K562 (cell line): Measurements from ENCODE around the gene EXOC4. TPM values are rescaled to one million over a fixed set of nuclear protein-coding genes. Genes with fewer than 3 reads are reported as not detected.

ENCODE experiments used
- ATAC-seq: fragments of 200-7000 bp; cut with Tn5 transposase; 3 replicates; pipeline ENCODE4 v1.9.1; 2020; ENCODE audit warnings: moderate library complexity
- BruUV-seq: library from RNA; stranded (reverse); fragments of 400-500 nt; replicated peaks from 2 replicates; lab custom pipeline; 2021; lab: Mats Ljungman, UMichigan
- CTCF ChIA-PET: fragments of 300-600 bp; formaldehyde crosslinking; extraction: SDS; loops from one replicate; lab custom pipeline; 2021; ENCODE audit warnings: low intra/inter-chr PET ratio; lab: Yijun Ruan, JAX
- POLR2A ChIA-PET: fragments of 300-600, 350-650 bp; sonication (Branson Sonifier 250); formaldehyde crosslinking; extraction: SDS; loops from one replicate; lab custom pipeline; 2021; ENCODE audit warnings: antibody characterized with exemption, inconsistent platforms; lab: Yijun Ruan, JAX
- DNase-seq, 4 experiments: peaks; one replicate each; pipeline versions ENCODE4 v3.0.0 to v3.0.0-alpha.2; 2011 to 2018; ENCODE audit warnings: low spot score in 3 of 4, mixed read lengths in 3 of 4; ENCODE audit errors: extremely low read depth in 1 of 4
- FAIRE-seq: peaks from 2 replicates; lab custom pipeline; 2011; peaks lifted over from hg19 to GRCh38; lab: Jason Lieb, UNC
- H2AFZ ChIP-seq: 2 replicates; pipeline ENCODE4 v1.6.0; 2011; ENCODE audit warnings: low read depth, low read length, control low read depth, inconsistent platforms
- H3K27ac ChIP-seq: fragments of 200-600 bp; 3 replicates; pipeline ENCODE4 v1.8.0; 2011; ENCODE audit warnings: low read depth, mild to moderate bottlenecking, control low read depth, inconsistent platforms, low read length, moderate library complexity, mixed read lengths; ENCODE audit errors: extremely low read depth
- H3K27me3 ChIP-seq, 2 experiments: fragments of 300-600 bp in 1 of 2; 2 replicates in 1 of 2; 3 replicates in 1 of 2; pipeline versions ENCODE4 v1.6.0 to v1.8.0; 2011; ENCODE audit warnings: inconsistent platforms in 2 of 2, low read length in 2 of 2, mild to moderate bottlenecking in 1 of 2, mixed read lengths in 1 of 2, moderate library complexity in 1 of 2; ENCODE audit not compliant: control insufficient read depth in 2 of 2, insufficient read depth in 2 of 2
- H3K36me3 ChIP-seq: fragments of 300-600 bp; 3 replicates; pipeline ENCODE4 v1.8.0; 2011; ENCODE audit warnings: mild to moderate bottlenecking, low read length, inconsistent platforms; ENCODE audit not compliant: control insufficient read depth, insufficient read depth
- H3K4me1 ChIP-seq, 2 experiments: fragments of 200-600 bp in 1 of 2; replicated peaks in 1 of 2; 2 replicates in 1 of 2; 3 replicates in 1 of 2; pipeline versions ENCODE4 v1.5.1 to v1.8.0; 2011; ENCODE audit warnings: inconsistent platforms in 2 of 2, low read length in 2 of 2, mild to moderate bottlenecking in 1 of 2, mixed read lengths in 1 of 2, moderate library complexity in 1 of 2; ENCODE audit not compliant: control insufficient read depth in 2 of 2, insufficient read depth in 2 of 2
- H3K4me2 ChIP-seq: 2 replicates; pipeline ENCODE4 v1.6.1; 2011; ENCODE audit warnings: low read length, control low read depth, inconsistent platforms, mixed read lengths; ENCODE audit not compliant: insufficient read depth
- H3K4me3 ChIP-seq: fragments of 200-600 bp; sonication (generic), shearing (Covaris generic); 2 replicates; pipeline ENCODE4 v1.5.1; 2016; ENCODE audit warnings: control low read depth, inconsistent platforms
- H3K79me2 ChIP-seq: fragments of 200-600 bp; 3 replicates; pipeline ENCODE4 v1.8.0; 2011; ENCODE audit warnings: low read length, inconsistent platforms; ENCODE audit not compliant: control insufficient read depth, insufficient read depth
- H3K9ac ChIP-seq, 2 experiments: 2 replicates each; pipeline versions ENCODE4 v1.6.0 to v1.6.1; 2011; ENCODE audit warnings: low read depth in 2 of 2, low read length in 2 of 2, control low read depth in 1 of 2, inconsistent platforms in 1 of 2, mild to moderate bottlenecking in 1 of 2, mixed read lengths in 1 of 2; ENCODE audit not compliant: insufficient read depth in 1 of 2
- H3K9me1 ChIP-seq: one replicate; pipeline ENCODE4 v1.6.0; 2011; ENCODE audit warnings: inconsistent platforms, mild to moderate bottlenecking, low read length, moderate library complexity; ENCODE audit not compliant: control insufficient read depth, insufficient read depth
- H3K9me3 ChIP-seq: replicated peaks from 2 replicates; pipeline ENCODE4 v1.5.1; 2011; ENCODE audit warnings: low read depth, low read length, inconsistent platforms; ENCODE audit not compliant: control insufficient read depth, insufficient read depth
- H4K20me1 ChIP-seq: replicated peaks from 2 replicates; pipeline ENCODE4 v1.6.1; 2011; ENCODE audit warnings: low read length, inconsistent platforms, mixed read lengths; ENCODE audit not compliant: control insufficient read depth, insufficient read depth
- CC2D1A ChIP-seq: fragments of 450-650 bp; IDR thresholded peaks from 2 replicates; pipeline ENCODE4 v1.6.1; 2017; ENCODE audit warnings: mild to moderate bottlenecking
- DNMT1 ChIP-seq: fragments of 450-650 bp; IDR thresholded peaks from 2 replicates; pipeline ENCODE4 v1.6.1; 2016; ENCODE audit warnings: antibody characterized with exemption, mild to moderate bottlenecking
- FOXA3 ChIP-seq, 2 experiments: fragments of 450-650 bp in 1 of 2; sonication (generic) in 1 of 2; formaldehyde crosslinking; IDR thresholded peaks in 1 of 2; conservative IDR thresholded peaks in 1 of 2; 2 replicates each; pipeline versions ENCODE4 v1.4.0 to v1.8.0; 2020 to 2022; ENCODE audit warnings: mild to moderate bottlenecking in 2 of 2, missing genetic modification reagents in 1 of 2
- HDAC3 ChIP-seq: fragments of 450-650 bp; IDR thresholded peaks from 2 replicates; pipeline ENCODE4 v1.6.1; 2018; ENCODE audit warnings: borderline replicate concordance, mild to moderate bottlenecking, moderate library complexity; ENCODE audit not compliant: partially characterized antibody
- HNRNPK ChIP-seq: fragments of 200-400 bp; formaldehyde crosslinking; IDR thresholded peaks from one replicate; pipeline ENCODE4 v1.6.1; 2018; ENCODE audit warnings: mild to moderate bottlenecking, low read depth, low read length; ENCODE audit not compliant: poor library complexity, severe bottlenecking
- NR2C1 ChIP-seq, 2 experiments: fragments of 450-650 bp; IDR thresholded peaks; 2 replicates each; pipeline ENCODE4 v1.6.1; 2017; ENCODE audit warnings: mild to moderate bottlenecking in 2 of 2, antibody characterized with exemption in 1 of 2, inconsistent platforms in 1 of 2, missing compliant biosample characterization in 1 of 2, missing genetic modification characterization in 1 of 2
- POLR2AphosphoS5 ChIP-seq: IDR thresholded peaks from 2 replicates; pipeline ENCODE4 v1.6.1; 2011; ENCODE audit warnings: mild to moderate bottlenecking, low read depth, low read length, moderate library complexity; ENCODE audit not compliant: control insufficient read depth, insufficient read depth
- SREBF1 ChIP-seq: fragments of 150-350 bp; IDR thresholded peaks from 2 replicates; pipeline ENCODE4 v1.6.1; 2014; ENCODE audit warnings: antibody characterized with exemption, low read depth, low read length, borderline replicate concordance
- XRCC5 ChIP-seq: fragments of 200-400 bp; formaldehyde crosslinking; IDR thresholded peaks from 2 replicates; pipeline ENCODE4 v1.6.1; 2017; ENCODE audit warnings: low read depth, mild to moderate bottlenecking, low read length
- ZC3H8 ChIP-seq: fragments of 450-650 bp; IDR thresholded peaks from 2 replicates; pipeline ENCODE4 v1.6.1; 2017
- ZKSCAN1 ChIP-seq: fragments of 150-350 bp; IDR thresholded peaks from 2 replicates; pipeline ENCODE4 v1.6.1; 2016; ENCODE audit warnings: low read depth, low read length
- ZNF3 ChIP-seq: fragments of 250-450 bp; sonication (Bioruptor Pico); IDR thresholded peaks from 2 replicates; pipeline ENCODE4 v1.5.0; 2021; ENCODE audit warnings: mild to moderate bottlenecking, moderate library complexity
- ZNF436 ChIP-seq: fragments of 250-450, 450-650 bp; sonication (Bioruptor Pico); formaldehyde crosslinking; IDR thresholded peaks from 2 replicates; pipeline ENCODE4 v1.7.0; 2020; ENCODE audit warnings: mild to moderate bottlenecking
- ZNF780A ChIP-seq: fragments of 250-450 bp; sonication (Bioruptor Pico); IDR thresholded peaks from 2 replicates; pipeline ENCODE4 v1.5.0; 2021; ENCODE audit warnings: mild to moderate bottlenecking
- ZNF785 ChIP-seq: fragments of 250-450 bp; sonication (Bioruptor Pico); IDR thresholded peaks from 2 replicates; pipeline ENCODE4 v1.4.0; 2020; ENCODE audit warnings: mild to moderate bottlenecking
- WGBS: fragments of 100-300 bp; shearing (Covaris generic); methylation state at CpG from one replicate; pipeline ENCODE4 v1.1.6; 2016; ENCODE audit warnings: low coverage, mixed read lengths; ENCODE audit not compliant: insufficient coverage; ENCODE audit errors: missing lambda C conversion rate; 5-methylcytosine and 5-hydroxymethylcytosine counted together
- in situ Hi-C: fragments of 300-500 bp; cut with MboI; formaldehyde crosslinking; loops from 4 replicates; pipeline ENCODE4 v1.15.0; 2018; ENCODE audit warnings: inconsistent platforms, mixed read lengths
- intact Hi-C: fragments of 100-400 bp; cut with micrococcal nuclease; formaldehyde crosslinking; loops from 2 replicates; pipeline ENCODE4 v1.14.2; 2022
- polyA plus RNA-seq, 8 experiments: library from polyadenylated mRNA; depleted of rRNA in 4 of 8; stranded (reverse) in 5 of 8; unstranded in 3 of 8; fragments of >200 nt; fragmentation: Nextera tagmentation in 2 of 8; fragmentation: Illumina TruSeq in 1 of 8; extraction: Ambion mirVana in 2 of 8; extraction: Trizol in 1 of 8; gene quantifications; 2 replicates each; pipeline versions ENCODE4 v1.2.1 to v1.2.3, GENCODE V29; 2011 to 2014; ENCODE audit warnings: inconsistent platforms in 1 of 8, missing spikeins in 1 of 8
- total RNA-seq, 7 experiments: library from RNA; depleted of rRNA in 6 of 7; stranded (reverse); fragments of >200 nt in 6 of 7; fragmentation: Illumina TruSeq in 2 of 7; extraction: Trizol in 2 of 7; gene quantifications; 2 replicates each; pipeline versions ENCODE4 v1.2.1 to v1.2.3, GENCODE V29; 2011 to 2021; ENCODE audit warnings: low replicate concordance in 1 of 7
- TF ChIP-seq, protein P1 (sequence below), 2 experiments: IDR thresholded peaks; 2 replicates each; pipeline ENCODE4 v1.6.1; 2011; ENCODE audit warnings: borderline replicate concordance in 1 of 2, control low read depth in 1 of 2, low read depth in 1 of 2, low read length in 1 of 2, mild to moderate bottlenecking in 1 of 2, mixed read lengths in 1 of 2, moderate library complexity in 1 of 2; ENCODE audit not compliant: insufficient read depth in 1 of 2, insufficient read length in 1 of 2, poor library complexity in 1 of 2, severe bottlenecking in 1 of 2; ENCODE audit errors: extremely low read depth in 1 of 2

EXOC4 gene
- total and polyA plus RNA-seq, 9 of the 15 experiments (the other 6 are each of a cell fraction or from before 2014, with no cell fraction given) = 18.5 to 73.1 (median 46.6) TPM

DNA sequence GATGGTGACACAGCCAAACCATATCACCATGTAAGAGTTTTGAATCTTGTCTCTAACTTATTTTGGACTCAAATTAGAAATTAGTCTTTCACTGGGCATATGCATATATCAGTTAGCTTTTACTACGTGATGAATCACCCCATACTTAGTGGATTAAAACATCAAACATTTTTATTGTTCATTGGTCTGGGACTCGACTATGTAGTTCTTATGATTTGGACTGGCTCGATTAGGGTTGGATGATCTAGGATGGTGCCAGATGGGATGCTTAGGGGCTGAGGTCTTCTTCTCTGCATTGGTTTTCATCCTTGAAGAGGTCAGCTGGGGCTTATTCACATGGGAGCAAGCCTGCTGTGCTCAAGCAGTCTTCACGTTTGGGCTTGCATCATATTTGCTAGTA is 264.9 kb downstream of the EXOC4 start:
- Histone ChIP-seq H3K27ac (no peak overlapping the region), H3K4me2 (no peak overlapping the region), H3K9me1 (no peaks in the 10 kb centered on the region), H3K9me3 (no peaks in the 10 kb centered on the region), H3K4me3 (no peak overlapping the region), H3K36me3 (no peaks in the 10 kb centered on the region), H3K27me3 (no peaks in the 10 kb centered on the region), H4K20me1 (no peaks in the 10 kb centered on the region), H3K4me1 (no peaks in the 10 kb centered on the region), H3K79me2 (no peaks in the 10 kb centered on the region), H2AFZ (no peak overlapping the region), H3K9ac (no peak overlapping the region)
- ChIA-PET POLR2A (no interaction called here), CTCF (no interaction called here)
- intact Hi-C loops = no loop called here
- no TSS peak for BruUV-seq
- ATAC-seq = no peak
- DNase-seq = no peak
- TF ChIP-seq ZNF436 (CRISPR knock-in tag) = no peak
- TF ChIP-seq ZNF3 = no peak
- TF ChIP-seq ZNF780A (CRISPR knock-in tag) = no peak
- no peak for TF ChIP-seq DNMT1
- TF ChIP-seq FOXA3 (CRISPR knock-in tag; conservative IDR thresholded peaks at IDR 0.05 in 1 of 2, IDR thresholded peaks at IDR 0.05 in 1 of 2) = no peak
- no peak for TF ChIP-seq NR2C1 (IDR thresholded peaks at IDR 0.05)
- TF ChIP-seq NR2C1 (tag; IDR thresholded peaks at IDR 0.05) = no peak
- no peak for TF ChIP-seq ZKSCAN1
- no peak for TF ChIP-seq CC2D1A
- no peak for TF ChIP-seq ZC3H8
- TF ChIP-seq SREBF1 = no peak
- TF ChIP-seq, protein P1, sequence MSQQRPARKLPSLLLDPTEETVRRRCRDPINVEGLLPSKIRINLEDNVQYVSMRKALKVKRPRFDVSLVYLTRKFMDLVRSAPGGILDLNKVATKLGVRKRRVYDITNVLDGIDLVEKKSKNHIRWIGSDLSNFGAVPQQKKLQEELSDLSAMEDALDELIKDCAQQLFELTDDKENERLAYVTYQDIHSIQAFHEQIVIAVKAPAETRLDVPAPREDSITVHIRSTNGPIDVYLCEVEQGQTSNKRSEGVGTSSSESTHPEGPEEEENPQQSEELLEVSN (IDR thresholded peaks at IDR 0.05; ENCODE audit: borderline replicate concordance in 1 of 2, extremely low read depth in 1 of 2, insufficient read depth in 1 of 2, insufficient read length in 1 of 2, low read depth in 1 of 2, low read length in 1 of 2, poor library complexity in 1 of 2, severe bottlenecking in 1 of 2) = no peak
- TF ChIP-seq POLR2AphosphoS5 = no peak
- TF ChIP-seq HNRNPK = no peak
- TF ChIP-seq ZNF785 (CRISPR knock-in tag) = no peak
- no peak for TF ChIP-seq XRCC5
- TF ChIP-seq HDAC3 = no peak
- in situ Hi-C loops = no loop called here
- no peak for FAIRE-seq
- 27% methylated on average over 4 of the region's 4 CpGs for WGBS
